Breast epithelium (tissue), 3 donors: ENCODE measurements around the gene SYNE2.

Experiments used
- CTCF ChIP-seq, 3 donors: fragments of 450-650 bp; IDR thresholded peaks; one replicate each; pipeline ENCODE4 v1.5.1; 2016 to 2017; ENCODE audit warnings: antibody characterized with exemption in 3 of 3, mild to moderate bottlenecking in 3 of 3, moderate library complexity in 3 of 3
- POLR2A ChIP-seq: fragments of 450-650 bp; IDR thresholded peaks from one replicate; pipeline ENCODE4 v1.6.1; 2016; ENCODE audit warnings: antibody characterized with exemption, mild to moderate bottlenecking, moderate library complexity

GRCh38 chr14:64253672-64254071 lies 400.9 kb downstream of the SYNE2 start:
- TF ChIP-seq CTCF (IDR thresholded peaks at IDR 0.05) (no peak), POLR2A (no peak)
